SK-N-SH (cell line): ENCODE results near the gene FRMPD4. TPM values are rescaled to one million over a fixed set of nuclear protein-coding genes. Genes with fewer than 3 reads are reported as not detected.

ENCODE experiments used
- CTCF ChIA-PET: fragments of 300-600, 350-600 bp; formaldehyde crosslinking; extraction: SDS; loops from one replicate; lab custom pipeline; 2021; lab: Yijun Ruan, JAX
- POLR2A ChIA-PET: fragments of 350-600 bp; sonication (Branson Sonifier 250); formaldehyde crosslinking; extraction: SDS; loops from one replicate; lab custom pipeline; 2020; ENCODE audit warnings: antibody characterized with exemption, inconsistent platforms; lab: Yijun Ruan, JAX
- DNase-seq: peaks from one replicate; pipeline ENCODE4 v3.0.0; 2012
- H2AFZ ChIP-seq: fragments of 200-600 bp; sonication (generic); 2 replicates; pipeline ENCODE4 v1.8.1; 2016; ENCODE audit warnings: antibody characterized with exemption, mild to moderate bottlenecking, low read depth
- H3F3A ChIP-seq: fragments of 200-600 bp; sonication (generic); replicated peaks from 2 replicates; pipeline ENCODE3; 2016; ENCODE audit warnings: antibody characterized with exemption, mild to moderate bottlenecking; ENCODE audit not compliant: insufficient read depth
- H3K27ac ChIP-seq, 2 experiments: fragments of 200-500 bp in 1 of 2; fragments of 200-600 bp in 1 of 2; sonication (Bioruptor generic) in 1 of 2; sonication (generic), shearing (Covaris generic) in 1 of 2; 2 replicates each; pipeline versions ENCODE4 v1.5.1 to v1.6.1; 2014 to 2016; ENCODE audit warnings: low read depth in 2 of 2, inconsistent platforms in 1 of 2, low read length in 1 of 2, mild to moderate bottlenecking in 1 of 2, mixed read lengths in 1 of 2
- H3K27me3 ChIP-seq: fragments of 200-600 bp; sonication (generic), shearing (Covaris generic); 2 replicates; pipeline ENCODE4 v1.6.1; 2016; ENCODE audit warnings: mixed run types; ENCODE audit not compliant: insufficient read depth
- H3K36me3 ChIP-seq, 2 experiments: fragments of 200-500 bp in 1 of 2; fragments of 200-600 bp in 1 of 2; sonication (Bioruptor generic) in 1 of 2; sonication (generic) in 1 of 2; replicated peaks in 1 of 2; 2 replicates each; pipeline versions ENCODE3 to v1.5.1; 2014 to 2016; ENCODE audit warnings: low read length in 1 of 2, mild to moderate bottlenecking in 1 of 2; ENCODE audit not compliant: insufficient read depth in 2 of 2, control insufficient read depth in 1 of 2
- H3K4me1 ChIP-seq, 2 experiments: fragments of 200-500 bp in 1 of 2; fragments of 200-600 bp in 1 of 2; sonication (Bioruptor generic) in 1 of 2; sonication (generic), shearing (Covaris generic) in 1 of 2; 2 replicates each; pipeline versions ENCODE4 v1.5.1 to v1.6.1; 2014 to 2016; ENCODE audit warnings: low read depth in 1 of 2, low read length in 1 of 2, mixed run types in 1 of 2; ENCODE audit not compliant: insufficient read depth in 2 of 2, control insufficient read depth in 1 of 2
- H3K4me2 ChIP-seq: fragments of 200-600 bp; sonication (generic), shearing (Covaris generic); 2 replicates; pipeline ENCODE4 v1.6.1; 2017; ENCODE audit warnings: mixed run types
- H3K4me3 ChIP-seq, 2 experiments: fragments of 200-500 bp in 1 of 2; fragments of 200-600 bp in 1 of 2; sonication (Bioruptor generic) in 1 of 2; sonication (generic), shearing (Covaris generic) in 1 of 2; 2 replicates each; pipeline versions ENCODE4 v1.5.1 to v1.8.1; 2014 to 2016; ENCODE audit warnings: low read depth in 2 of 2, inconsistent platforms in 1 of 2, low read length in 1 of 2, mild to moderate bottlenecking in 1 of 2, mixed read lengths in 1 of 2, moderate library complexity in 1 of 2
- H3K79me2 ChIP-seq: fragments of 200-600 bp; sonication (generic); 2 replicates; pipeline ENCODE4 v1.8.1; 2017; ENCODE audit warnings: mild to moderate bottlenecking; ENCODE audit not compliant: insufficient read depth
- H3K9ac ChIP-seq: fragments of 200-600 bp; sonication (generic); 2 replicates; pipeline ENCODE4 v1.6.1; 2017; ENCODE audit warnings: mixed run types
- H3K9me2 ChIP-seq: fragments of 200-600 bp; sonication (generic); 2 replicates; pipeline ENCODE4 v1.6.1; 2017; ENCODE audit warnings: mixed run types
- H3K9me3 ChIP-seq: fragments of 200-600 bp; sonication (generic); 2 replicates; pipeline ENCODE4 v1.6.1; 2017; ENCODE audit warnings: mixed run types, mild to moderate bottlenecking, moderate library complexity
- H4K20me1 ChIP-seq: fragments of 200-600 bp; sonication (generic); 2 replicates; pipeline ENCODE4 v1.6.1; 2017; ENCODE audit warnings: mild to moderate bottlenecking, mixed run types; ENCODE audit not compliant: insufficient read depth
- CTCF ChIP-seq: fragments of 200-600 bp; sonication (generic); IDR thresholded peaks from 2 replicates; pipeline ENCODE4 v1.6.1; 2017; ENCODE audit warnings: antibody characterized with exemption, mild to moderate bottlenecking, moderate library complexity
- RAD21 ChIP-seq: IDR thresholded peaks from 2 replicates; pipeline ENCODE4 v1.6.1; 2012; ENCODE audit warnings: mild to moderate bottlenecking, low read length
- RCOR1 ChIP-seq: fragments of 150-350 bp; IDR thresholded peaks from 2 replicates; pipeline ENCODE4 v1.6.1; 2017; ENCODE audit warnings: antibody characterized with exemption, low read length
- SMC3 ChIP-seq: IDR thresholded peaks from 2 replicates; pipeline ENCODE4 v1.6.1; 2012; ENCODE audit warnings: low read depth, low read length, improper control_type of control experiment
- TEAD4 ChIP-seq: IDR thresholded peaks from 2 replicates; pipeline ENCODE4 v1.4.0; 2012; ENCODE audit warnings: mild to moderate bottlenecking, borderline replicate concordance; ENCODE audit not compliant: insufficient read depth
- WGBS: methylation state at CpG from one replicate; pipeline ENCODE4 v1.1.6; 2017; ENCODE audit warnings: low lambda C conversion rate; 5-methylcytosine and 5-hydroxymethylcytosine counted together
- polyA plus RNA-seq, 3 experiments: library from polyadenylated mRNA; depleted of rRNA; stranded (reverse); fragments of >200 nt; gene quantifications; 2 replicates each; pipeline ENCODE4 v1.2.3, GENCODE V29; 2012

Gene FRMPD4
- polyA plus RNA-seq, 1 of the 3 experiments (the other 2 are of a cell fraction): not detected

GRCh38 chrX:12701628-12702027 lies 563.4 kb downstream of the FRMPD4 start:
- no peaks in the 10 kb centered on the region for H3F3A ChIP-seq
- no peaks in the 10 kb centered on the region for H3K79me2 ChIP-seq
- H3K9me2 ChIP-seq: no peaks in the 10 kb centered on the region
- no peak overlapping the region for H3K9ac ChIP-seq
- CTCF ChIA-PET: interaction anchor here (0.6 to 2.3 kb wide), 38 partner anchors 9 to 979 kb away, joined by 3 to 18 read pairs (median 4); no protein-coding TSS in a partner anchor
- no peak overlapping the region for H2AFZ ChIP-seq
- H3K4me2 ChIP-seq: no peak overlapping the region
- WGBS: 6% methylated on average over 13 of the region's 18 CpGs
- H4K20me1 ChIP-seq: no peaks in the 10 kb centered on the region
- POLR2A ChIA-PET: no interaction called here
- no peaks in the 10 kb centered on the region for H3K9me3 ChIP-seq
- no peaks in the 10 kb centered on the region for H3K36me3 ChIP-seq
- no peaks in the 10 kb centered on the region for H3K4me1 ChIP-seq
- DNase-seq: peak; percentile 50
- no peaks in the 10 kb centered on the region; the same call in 1 of the 2 replicates for H3K27me3 ChIP-seq
- no peak overlapping the region for H3K4me3 ChIP-seq
- no peak overlapping the region for H3K27ac ChIP-seq
- TF ChIP-seq RAD21 (peak; percentile 77), TEAD4 (no peak), RCOR1 (0 out of 2 replicates have a peak, but pooled peaks have one; percentile 15), CTCF (peak; percentile 73), SMC3 (peak; percentile 55)

- Histone ChIP-seq H3K27ac (no peak overlapping the region), H2AFZ (no peak overlapping the region), H3K79me2 (no peaks in the 10 kb centered on the region), H3K4me2 (no peak overlapping the region), H3K27me3 (no peaks in the 10 kb centered on the region; the same call in 1 of the 2 replicates), H3K36me3 (no peaks in the 10 kb centered on the region), H3F3A (no peaks in the 10 kb centered on the region), H3K9me2 (no peaks in the 10 kb centered on the region), H3K4me1 (no peaks in the 10 kb centered on the region), H3K4me3 (no peak overlapping the region), H3K9me3 (no peaks in the 10 kb centered on the region), H4K20me1 (no peaks in the 10 kb centered on the region), H3K9ac (no peak overlapping the region)
- peak; percentile 14 for DNase-seq
- WGBS: 44% methylated on average over 3 of the region's 3 CpGs
- POLR2A ChIA-PET: no interaction called here
- TF ChIP-seq RCOR1 (no peak), SMC3 (peak; percentile 21; the same call in 1 of the 2 replicates), CTCF (peak; percentile 54), RAD21 (peak; percentile 43)
- CTCF ChIA-PET: interaction anchor here (1.0 to 2.1 kb wide), 12 partner anchors 10 to 191 kb away, joined by 3 to 18 read pairs (median 7); no protein-coding TSS in a partner anchor
Measured at GRCh38 chrX:12702509-12703091, 564.3 kb downstream of the FRMPD4 start.
